Uterus (tissue), 2 donors: Measurements from ENCODE around the gene BDH2.

Source experiments
- POLR2A ChIP-seq, 2 donors: fragments of 450-650 bp; IDR thresholded peaks; one replicate each; pipeline ENCODE4 v1.6.1; 2016; ENCODE audit warnings: antibody characterized with exemption in 2 of 2, mild to moderate bottlenecking in 1 of 2, moderate library complexity in 1 of 2
- TF ChIP-seq, protein P1 (sequence below), 4 experiments: fragments of 200-600 bp in 2 of 4; fragments of 450-650 bp in 2 of 4; sonication (generic) in 2 of 4; IDR thresholded peaks; one replicate each; pipeline ENCODE4 v1.5.1; 2016 to 2019; ENCODE audit warnings: antibody characterized with exemption in 4 of 4, mild to moderate bottlenecking in 2 of 4, moderate library complexity in 1 of 4

DNA sequence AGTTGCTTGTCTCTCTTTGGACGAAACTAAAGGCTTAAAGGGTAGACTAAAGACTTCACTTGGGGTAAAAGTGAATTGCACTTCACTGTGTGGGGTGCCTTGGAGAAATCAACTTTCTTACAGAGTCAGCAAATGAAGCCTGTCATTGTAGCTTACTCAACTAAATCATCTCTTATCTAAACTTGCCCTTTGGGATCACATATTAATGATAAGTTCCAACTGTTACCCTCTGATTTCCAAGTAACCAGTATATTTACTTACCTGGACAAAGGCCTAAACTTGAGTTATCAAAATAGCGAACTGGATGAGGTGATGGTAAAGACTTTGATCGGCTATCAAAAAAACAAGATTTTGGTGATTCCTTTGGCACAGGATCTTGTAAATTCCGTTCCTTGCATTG is 8.9 kb upstream of the BDH2 start:
- TF ChIP-seq, protein P1, sequence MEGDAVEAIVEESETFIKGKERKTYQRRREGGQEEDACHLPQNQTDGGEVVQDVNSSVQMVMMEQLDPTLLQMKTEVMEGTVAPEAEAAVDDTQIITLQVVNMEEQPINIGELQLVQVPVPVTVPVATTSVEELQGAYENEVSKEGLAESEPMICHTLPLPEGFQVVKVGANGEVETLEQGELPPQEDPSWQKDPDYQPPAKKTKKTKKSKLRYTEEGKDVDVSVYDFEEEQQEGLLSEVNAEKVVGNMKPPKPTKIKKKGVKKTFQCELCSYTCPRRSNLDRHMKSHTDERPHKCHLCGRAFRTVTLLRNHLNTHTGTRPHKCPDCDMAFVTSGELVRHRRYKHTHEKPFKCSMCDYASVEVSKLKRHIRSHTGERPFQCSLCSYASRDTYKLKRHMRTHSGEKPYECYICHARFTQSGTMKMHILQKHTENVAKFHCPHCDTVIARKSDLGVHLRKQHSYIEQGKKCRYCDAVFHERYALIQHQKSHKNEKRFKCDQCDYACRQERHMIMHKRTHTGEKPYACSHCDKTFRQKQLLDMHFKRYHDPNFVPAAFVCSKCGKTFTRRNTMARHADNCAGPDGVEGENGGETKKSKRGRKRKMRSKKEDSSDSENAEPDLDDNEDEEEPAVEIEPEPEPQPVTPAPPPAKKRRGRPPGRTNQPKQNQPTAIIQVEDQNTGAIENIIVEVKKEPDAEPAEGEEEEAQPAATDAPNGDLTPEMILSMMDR (IDR thresholded peaks at IDR 0.05) = no peak
- no peak for TF ChIP-seq POLR2A (IDR thresholded peaks at IDR 0.05)
